Esophagus squamous epithelium (tissue), 5 donors: ENCODE data around the gene ACACA. TPM values are rescaled to one million over a fixed set of nuclear protein-coding genes. Genes with fewer than 3 reads are reported as not detected.

ENCODE experiments used
- DNase-seq: peaks from one replicate; lab custom pipeline; 2025; lab: John Stamatoyannopoulos, UW
- H3K27ac ChIP-seq, 4 donors: fragments of 200-600 bp; sonication (generic); one replicate each; pipeline ENCODE4 v1.5.1; 2016 to 2019; ENCODE audit warnings: mild to moderate bottlenecking in 1 of 4
- H3K27me3 ChIP-seq, 4 donors: fragments of 200-600 bp; sonication (generic); 1 replicate in 3 of 4; 2 replicates in 1 of 4; pipeline versions ENCODE4 v1.5.1 to v1.6.0; 2017 to 2021; ENCODE audit warnings: antibody characterized with exemption in 1 of 4
- H3K36me3 ChIP-seq, 3 donors: fragments of 200-600 bp; sonication (generic); one replicate each; pipeline ENCODE4 v1.5.1; 2016 to 2019
- H3K4me1 ChIP-seq, 3 donors: fragments of 200-600 bp; sonication (generic); one replicate each; pipeline ENCODE4 v1.5.1; 2017 to 2019
- H3K4me3 ChIP-seq, 4 donors: fragments of 200-600 bp; sonication (generic); 1 replicate in 3 of 4; 2 replicates in 1 of 4; pipeline ENCODE4 v1.5.1; 2016 to 2019; ENCODE audit warnings: mild to moderate bottlenecking in 2 of 4, moderate library complexity in 1 of 4
- H3K9me3 ChIP-seq, 3 donors: fragments of 200-600 bp; sonication (generic); one replicate each; pipeline ENCODE4 v1.5.1; 2016 to 2019
- CTCF ChIP-seq, 6 experiments: fragments of 450-650 bp in 4 of 6; fragments of 200-600 bp in 2 of 6; sonication (generic) in 2 of 6; IDR thresholded peaks; one replicate each; pipeline ENCODE4 v1.5.1; 2016 to 2019; ENCODE audit warnings: antibody characterized with exemption in 6 of 6, mild to moderate bottlenecking in 4 of 6, moderate library complexity in 4 of 6
- POLR2A ChIP-seq, 4 donors: fragments of 450-650 bp; IDR thresholded peaks; one replicate each; pipeline ENCODE4 v1.6.1; 2017; ENCODE audit warnings: antibody characterized with exemption in 4 of 4, mild to moderate bottlenecking in 4 of 4, moderate library complexity in 3 of 4
- WGBS, 2 donors: methylation state at CpG; one replicate each; pipeline ENCODE4 v1.1.5; 2018; 5-methylcytosine and 5-hydroxymethylcytosine counted together
- intact Hi-C: fragments of 100-400 bp; cut with DNase I; formaldehyde crosslinking; loops from one replicate; pipeline ENCODE4 v1.15.0; 2022
- total RNA-seq, 4 donors: library from RNA; depleted of rRNA; stranded (reverse); fragments of >200 nt; gene quantifications; one replicate each; pipeline ENCODE4 v1.1.0, GENCODE V29; 2016
- donor health status: DM: yes; HTN: yes; CAD: no.

Gene ACACA
- total RNA-seq, 4 donors from 2014 or later: 34.5 to 81.0 (median 55.8) TPM

DNA sequence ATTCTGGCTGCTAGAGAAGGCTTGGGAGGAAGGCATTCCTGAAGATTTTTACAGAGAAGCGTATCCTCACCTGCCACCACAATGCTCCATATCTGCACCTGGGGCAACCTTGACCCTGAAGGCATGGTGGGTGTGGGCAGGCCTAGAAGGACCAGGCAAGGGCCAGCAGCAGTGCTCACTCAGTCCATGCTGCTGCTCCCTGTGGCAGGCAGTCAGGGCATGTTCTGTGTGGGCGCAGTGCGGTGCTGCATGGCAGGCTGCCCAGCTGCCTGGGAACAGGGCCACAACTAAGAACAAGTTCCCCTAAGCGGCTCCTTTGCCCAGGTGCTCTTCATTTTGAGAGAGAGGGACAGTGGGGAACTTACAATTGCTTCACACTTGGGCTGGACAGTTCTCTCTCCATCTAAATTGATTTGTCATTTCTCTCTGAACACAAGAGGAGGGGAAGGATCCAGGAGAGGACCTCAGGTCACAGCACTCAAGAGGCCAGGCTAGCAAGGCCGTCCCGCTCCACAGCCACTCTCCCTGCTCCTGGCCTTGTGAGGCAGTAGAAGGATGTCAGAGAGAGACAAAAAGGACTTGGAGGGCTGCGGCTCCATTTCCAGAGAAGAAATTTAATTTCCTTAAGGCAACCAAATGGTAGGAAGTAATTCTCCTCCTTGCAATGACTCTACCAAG, 299.1 kb downstream of the ACACA start:
- Histone ChIP-seq H3K27me3 (no peaks in the 10 kb centered on the region), H3K4me1 (peaks cover 0 to 12% (median 0%) of the 10 kb centered on the region in 3 donors), H3K4me3 (no peak overlapping the region), H3K27ac (no peak overlapping the region), H3K9me3 (no peaks in the 10 kb centered on the region), H3K36me3 (peaks cover 5 to 98% (median 17%) of the 10 kb centered on the region in 3 donors)
- TF ChIP-seq POLR2A (IDR thresholded peaks at IDR 0.05) (no peak), CTCF (IDR thresholded peaks at IDR 0.05) (no peak)
- 52 to 68% methylated on average over 5 to 7 of the region's 7 CpGs for WGBS, 2 donors
- DNase-seq: no peak
- intact Hi-C loops: no loop called here

DNA sequence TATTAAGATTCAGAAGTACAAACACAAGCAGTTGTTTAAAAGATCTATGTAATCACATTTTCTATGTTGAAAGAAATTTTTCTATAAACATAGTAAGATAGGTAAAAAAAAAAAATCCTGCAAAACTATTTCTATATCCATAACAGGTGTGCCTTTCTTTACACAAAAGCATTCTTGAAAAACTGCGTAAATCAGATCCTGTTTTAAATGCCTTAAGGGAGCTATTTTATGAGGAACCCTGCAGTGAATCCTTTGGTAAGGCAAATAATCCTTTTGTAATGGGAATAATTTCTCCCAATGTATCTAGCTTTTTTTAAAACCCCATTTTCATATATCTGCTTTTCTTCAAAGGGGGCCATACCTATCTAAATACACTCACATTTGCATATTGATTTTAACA, 300.6 kb downstream of the ACACA start:
- TF ChIP-seq CTCF (IDR thresholded peaks at IDR 0.05) (no peak), POLR2A (IDR thresholded peaks at IDR 0.05) (no peak)
- Histone ChIP-seq H3K4me3 (no peak overlapping the region), H3K27me3 (no peaks in the 10 kb centered on the region), H3K36me3 (peaks cover 0 to 98% (median 10%) of the 10 kb centered on the region in 3 donors), H3K9me3 (no peaks in the 10 kb centered on the region), H3K27ac (no peak overlapping the region), H3K4me1 (peaks cover 0 to 12% (median 0%) of the 10 kb centered on the region in 3 donors)
- intact Hi-C loops: no loop called here
- WGBS, 2 donors: 70 to 79% methylated on average over 1 of the region's 1 CpG
- DNase-seq: no peak

GRCh38 chr17:37103231-37103630, 303.4 kb downstream of the ACACA start:
- intact Hi-C loops: no loop called here
- 86 to 89% methylated on average over 4 of the region's 4 CpGs for WGBS, 2 donors
- TF ChIP-seq POLR2A (IDR thresholded peaks at IDR 0.05): no peak
- no peak for TF ChIP-seq CTCF (IDR thresholded peaks at IDR 0.05)
- peaks cover 0 to 97% (median 0%) of the 10 kb centered on the region in 3 donors for H3K36me3 ChIP-seq
- no peaks in the 10 kb centered on the region for H3K9me3 ChIP-seq
- no peak for DNase-seq
- H3K4me1 ChIP-seq: peaks cover 0 to 12% (median 0%) of the 10 kb centered on the region in 3 donors
- no peak overlapping the region for H3K4me3 ChIP-seq
- H3K27me3 ChIP-seq: no peaks in the 10 kb centered on the region
- H3K27ac ChIP-seq: no peak overlapping the region

DNA sequence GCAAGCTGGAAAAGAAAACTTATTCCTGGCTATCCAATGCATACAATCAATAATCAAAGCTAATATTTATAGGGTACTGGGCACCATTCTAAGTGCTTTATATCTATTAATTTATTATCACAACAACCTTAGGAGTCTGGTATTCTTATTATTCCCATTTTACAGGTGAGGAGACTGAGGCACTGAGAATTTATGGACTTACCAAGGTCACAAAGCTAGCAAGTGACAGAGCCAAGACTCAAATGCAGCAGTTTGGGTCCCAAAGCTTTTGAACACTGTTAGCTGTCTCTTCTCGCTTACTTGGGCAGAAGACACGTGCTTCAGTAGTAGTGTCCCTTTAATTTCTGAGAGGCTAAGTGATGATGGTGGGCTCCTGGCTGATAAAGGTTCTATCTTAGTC, 305.3 kb downstream of the ACACA start:
- no peaks in the 10 kb centered on the region for H3K27me3 ChIP-seq
- 95 to 100% methylated on average over 2 of the region's 2 CpGs for WGBS, 2 donors
- H3K36me3 ChIP-seq: peaks cover 0 to 98% (median 13%) of the 10 kb centered on the region in 3 donors
- no peaks in the 10 kb centered on the region for H3K9me3 ChIP-seq
- no peak for TF ChIP-seq POLR2A (IDR thresholded peaks at IDR 0.05)
- TF ChIP-seq CTCF (IDR thresholded peaks at IDR 0.05): no peak
- no peak overlapping the region for H3K27ac ChIP-seq
- H3K4me1 ChIP-seq: no peaks in the 10 kb centered on the region
- H3K4me3 ChIP-seq: no peak overlapping the region
- DNase-seq: no peak
- intact Hi-C loops: no loop called here

- no peak overlapping the region for H3K4me3 ChIP-seq
- peaks cover 0 to 98% (median 19%) of the 10 kb centered on the region in 3 donors for H3K36me3 ChIP-seq
- intact Hi-C loops: no loop called here
- no peaks in the 10 kb centered on the region for H3K9me3 ChIP-seq
- WGBS, 2 donors: 82 to 87% methylated on average over 4 of the region's 4 CpGs
- TF ChIP-seq POLR2A (IDR thresholded peaks at IDR 0.05) (no peak), CTCF (IDR thresholded peaks at IDR 0.05) (no peak)
- H3K4me1 ChIP-seq: no peaks in the 10 kb centered on the region
- H3K27me3 ChIP-seq: no peaks in the 10 kb centered on the region
- no peak for DNase-seq
- no peak overlapping the region for H3K27ac ChIP-seq
These were observed 306.4 kb downstream of the ACACA start for GRCh38 chr17:37100231-37100630.
